ENCODE data around the gene KIRREL3. TPM values are rescaled to one million over a fixed set of nuclear protein-coding genes. Genes with fewer than 3 reads are reported as not detected.

KIRREL3 gene
- total RNA-seq, 3 donors from 2014 or later = not detected

DNA sequence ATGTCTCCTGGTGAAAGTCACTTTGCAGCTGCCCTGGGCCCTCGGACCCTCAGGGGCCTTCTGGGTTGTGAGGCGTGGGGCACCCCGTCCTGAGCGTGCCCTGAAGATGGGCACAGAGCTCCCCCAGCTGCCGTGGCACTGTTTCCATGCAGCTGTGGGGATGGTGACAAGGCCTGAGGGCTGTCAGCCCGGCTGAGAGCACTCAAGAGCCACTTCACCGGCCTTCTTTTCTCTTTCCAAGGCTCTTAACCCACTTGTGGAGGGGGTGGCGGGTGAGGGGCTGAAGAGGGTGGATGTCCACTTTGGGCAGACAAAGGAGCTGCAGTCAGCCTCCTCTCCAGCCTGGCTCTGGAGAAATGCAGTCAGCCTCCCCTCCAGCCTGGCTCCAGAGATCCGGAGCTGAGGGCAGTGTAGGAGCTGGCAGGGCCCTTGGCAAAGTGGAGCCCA lies 405.6 kb downstream of the KIRREL3 start:
- Mint-ChIP-seq H3K4me1 (ENCODE audit: low read depth) (no peaks in the 10 kb centered on the region), H3K9me3 (peaks cover 3% of the 10 kb centered on the region), H3K27me3 (ENCODE audit: low read depth) (peaks cover 10% of the 10 kb centered on the region), H3K36me3 (ENCODE audit: insufficient read depth) (no peaks in the 10 kb centered on the region), H3K4me3 (no peak overlapping the region)
- DNase-seq (no peak), ATAC-seq (no peak)

DNA sequence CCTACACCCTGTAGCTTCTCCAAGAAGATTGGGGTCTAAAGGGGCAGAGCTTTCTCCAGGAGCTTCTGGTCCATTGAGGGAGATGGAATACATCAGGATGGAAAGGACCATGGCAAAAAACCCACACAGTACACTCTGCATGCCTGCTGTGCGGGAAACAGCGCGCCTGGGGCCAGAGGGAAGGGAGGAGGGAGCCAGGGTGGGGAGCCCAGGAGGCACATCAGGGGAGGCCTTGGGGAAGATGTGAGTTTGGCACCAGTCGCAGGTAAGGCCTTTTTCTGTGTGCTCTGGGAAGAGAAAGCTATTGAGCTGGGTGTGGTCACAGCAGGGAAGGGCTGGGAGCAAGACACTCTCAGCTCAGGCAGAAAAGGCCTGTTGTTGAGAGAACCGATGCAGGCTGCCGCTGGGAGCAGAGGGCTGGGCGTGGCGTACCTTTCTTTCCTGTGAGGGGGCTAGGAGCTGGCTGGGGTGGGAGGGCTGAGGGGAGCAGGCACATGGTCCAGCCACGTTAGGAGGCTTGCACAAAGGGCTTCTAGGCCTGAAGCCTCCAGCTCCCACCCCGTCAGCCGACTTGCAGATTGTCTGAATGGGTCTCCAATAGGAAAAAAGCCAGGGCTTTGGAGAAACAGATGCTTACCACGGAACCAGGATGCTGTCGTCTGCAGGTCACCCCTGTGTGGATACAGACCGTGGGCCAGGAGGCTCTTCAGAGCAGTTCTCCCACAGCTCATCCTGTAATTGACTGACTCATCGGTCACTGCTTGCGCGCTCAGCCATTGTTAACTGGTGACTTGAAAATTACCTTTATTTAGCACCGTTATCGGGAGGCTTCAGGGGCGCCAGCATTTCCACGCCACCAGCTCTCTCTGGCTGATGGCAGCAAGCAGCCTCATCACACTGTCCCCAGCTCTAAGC lies 407.8 kb downstream of the KIRREL3 start:
- Mint-ChIP-seq H3K9me3 (no peaks in the 10 kb centered on the region), H3K36me3 (ENCODE audit: insufficient read depth) (no peaks in the 10 kb centered on the region)

DNA sequence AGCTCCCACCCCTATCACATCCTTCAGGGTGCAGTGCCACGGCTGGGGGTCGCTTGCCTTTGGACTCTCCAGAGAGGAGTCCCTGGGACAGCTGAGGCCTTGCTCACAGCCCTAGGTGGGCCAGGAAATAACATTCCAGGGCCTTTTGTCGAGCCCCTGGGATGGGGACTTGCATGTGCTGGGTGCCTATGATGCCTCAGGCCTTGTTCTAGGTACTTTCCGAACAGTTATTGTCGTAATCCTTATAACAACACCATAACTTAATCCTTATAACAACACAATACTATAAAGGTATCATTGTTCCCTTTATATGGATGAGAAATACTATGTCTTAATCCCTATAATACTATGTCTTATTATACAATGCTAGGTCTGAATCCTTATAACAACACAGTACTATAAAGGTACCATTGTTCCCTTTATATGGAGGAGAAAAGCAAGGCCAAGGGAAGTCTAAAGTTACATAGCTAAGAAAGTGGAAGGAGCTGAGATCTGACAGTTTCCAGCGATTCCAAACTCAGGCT lies 408.5 kb downstream of the KIRREL3 start:
- H3K4me1 Mint-ChIP-seq (ENCODE audit: low read depth) = no peaks in the 10 kb centered on the region
- no peaks in the 10 kb centered on the region for H3K27me3 Mint-ChIP-seq (ENCODE audit: low read depth)
- no peak for DNase-seq
- no peaks in the 10 kb centered on the region for H3K36me3 Mint-ChIP-seq (ENCODE audit: insufficient read depth)
- no peak for ATAC-seq
- H3K9me3 Mint-ChIP-seq = no peaks in the 10 kb centered on the region
- H3K4me3 Mint-ChIP-seq = no peak overlapping the region

More for the DNA sequence above, 407.8 kb downstream of the KIRREL3 start:
- no peaks in the 10 kb centered on the region for H3K4me1 Mint-ChIP-seq (ENCODE audit: low read depth)
- DNase-seq (no peak), ATAC-seq (no peak)
- H3K4me3 Mint-ChIP-seq = no peak overlapping the region
- peaks cover under 1% of the 10 kb centered on the region for H3K27me3 Mint-ChIP-seq (ENCODE audit: low read depth)

DNA sequence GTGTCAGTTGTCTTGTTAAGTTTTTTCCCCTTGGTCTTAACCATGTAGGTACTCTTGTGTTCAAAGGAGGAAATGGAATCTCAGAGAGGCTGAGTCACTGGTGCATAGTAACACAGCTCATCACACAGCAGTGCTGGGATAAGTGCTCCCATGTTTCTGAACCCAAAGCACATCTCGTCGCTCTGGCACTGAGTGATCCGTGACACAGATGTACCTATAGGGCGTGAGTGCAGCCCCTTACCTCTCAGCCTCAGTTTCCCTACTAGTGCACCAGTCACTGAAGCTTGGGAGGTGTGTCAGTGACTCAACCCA lies 411.1 kb downstream of the KIRREL3 start:
- H3K4me1 Mint-ChIP-seq (ENCODE audit: low read depth) = no peaks in the 10 kb centered on the region
- no peaks in the 10 kb centered on the region for H3K36me3 Mint-ChIP-seq (ENCODE audit: insufficient read depth)

DNA sequence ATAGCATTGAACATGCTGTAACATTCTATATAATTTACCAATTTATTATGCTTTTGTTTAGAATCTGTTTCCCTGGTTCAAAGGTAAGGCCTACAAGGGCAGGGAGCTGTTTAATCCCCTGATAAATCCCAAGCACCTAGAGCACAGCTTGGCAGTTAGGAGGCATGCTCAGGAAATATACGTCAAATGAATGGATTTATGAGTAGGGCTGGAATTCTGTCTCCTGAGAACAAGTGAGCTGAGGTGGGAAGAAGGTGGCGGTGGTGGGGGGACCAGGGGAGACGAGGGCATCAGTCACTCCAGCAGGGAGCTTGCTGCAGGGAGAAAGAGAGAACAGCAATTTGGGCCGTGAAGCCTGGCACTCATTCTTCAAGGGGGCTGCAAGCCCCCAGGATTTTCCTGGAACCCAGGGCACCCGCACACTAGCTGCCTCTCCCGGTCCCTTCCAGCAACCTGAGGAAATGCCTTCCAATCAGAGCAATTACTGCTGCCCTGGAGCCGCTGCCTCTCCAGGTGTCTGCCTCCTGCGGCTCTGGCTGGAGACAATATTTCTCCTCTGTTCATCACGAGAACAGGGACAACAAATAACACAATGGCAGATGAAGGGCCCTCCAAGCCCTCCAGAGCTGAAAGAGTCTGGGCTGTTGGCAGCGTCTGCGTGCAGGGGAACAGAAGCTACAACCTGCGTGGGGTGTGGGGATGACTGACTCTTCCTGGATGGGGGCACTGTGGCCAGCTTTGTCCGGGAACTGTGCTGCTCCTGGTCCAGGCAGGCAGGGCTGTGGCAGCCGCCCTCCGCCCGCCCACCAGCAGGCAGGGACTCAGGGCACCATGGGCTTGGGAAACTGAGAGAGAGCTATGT lies 411.7 kb downstream of the KIRREL3 start:
- Mint-ChIP-seq H3K4me3 (no peak overlapping the region), H3K36me3 (ENCODE audit: insufficient read depth) (no peaks in the 10 kb centered on the region), H3K9me3 (no peaks in the 10 kb centered on the region), H3K4me1 (ENCODE audit: low read depth) (no peaks in the 10 kb centered on the region), H3K27me3 (ENCODE audit: low read depth) (no peaks in the 10 kb centered on the region)
- ATAC-seq (no peak), DNase-seq (no peak)

More for the DNA sequence above, 411.1 kb downstream of the KIRREL3 start:
- H3K9me3 Mint-ChIP-seq = no peaks in the 10 kb centered on the region
- no peak overlapping the region for H3K4me3 Mint-ChIP-seq
- no peak for DNase-seq
- H3K27me3 Mint-ChIP-seq (ENCODE audit: low read depth) = no peaks in the 10 kb centered on the region
- peak in 1 of 2 donors; percentile 21 for ATAC-seq

DNA sequence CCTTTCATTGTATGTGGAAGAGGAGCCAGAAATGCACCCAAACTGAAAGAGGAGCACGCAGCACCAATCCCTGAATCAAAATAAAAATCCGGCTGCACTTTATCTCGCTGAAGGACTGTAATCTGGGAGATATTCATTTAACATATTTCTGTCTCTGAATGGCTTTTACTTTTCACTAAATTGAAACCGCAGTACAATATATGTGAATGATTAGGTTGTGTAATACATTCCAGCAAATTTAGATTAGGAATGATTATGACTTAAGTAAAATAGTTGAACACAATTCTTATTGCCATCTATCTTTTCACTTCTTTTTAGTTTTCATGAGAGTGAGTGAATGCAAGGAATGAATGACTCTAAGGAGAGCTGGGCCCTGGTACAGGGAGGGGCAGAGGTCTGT lies 413.0 kb downstream of the KIRREL3 start:
- ATAC-seq (no peak), DNase-seq (no peak)
- no peaks in the 10 kb centered on the region for H3K36me3 Mint-ChIP-seq (ENCODE audit: insufficient read depth)
- H3K27me3 Mint-ChIP-seq (ENCODE audit: low read depth) = no peaks in the 10 kb centered on the region
- H3K9me3 Mint-ChIP-seq = no peaks in the 10 kb centered on the region
- no peak overlapping the region for H3K4me3 Mint-ChIP-seq
- no peaks in the 10 kb centered on the region for H3K4me1 Mint-ChIP-seq (ENCODE audit: low read depth)

DNA sequence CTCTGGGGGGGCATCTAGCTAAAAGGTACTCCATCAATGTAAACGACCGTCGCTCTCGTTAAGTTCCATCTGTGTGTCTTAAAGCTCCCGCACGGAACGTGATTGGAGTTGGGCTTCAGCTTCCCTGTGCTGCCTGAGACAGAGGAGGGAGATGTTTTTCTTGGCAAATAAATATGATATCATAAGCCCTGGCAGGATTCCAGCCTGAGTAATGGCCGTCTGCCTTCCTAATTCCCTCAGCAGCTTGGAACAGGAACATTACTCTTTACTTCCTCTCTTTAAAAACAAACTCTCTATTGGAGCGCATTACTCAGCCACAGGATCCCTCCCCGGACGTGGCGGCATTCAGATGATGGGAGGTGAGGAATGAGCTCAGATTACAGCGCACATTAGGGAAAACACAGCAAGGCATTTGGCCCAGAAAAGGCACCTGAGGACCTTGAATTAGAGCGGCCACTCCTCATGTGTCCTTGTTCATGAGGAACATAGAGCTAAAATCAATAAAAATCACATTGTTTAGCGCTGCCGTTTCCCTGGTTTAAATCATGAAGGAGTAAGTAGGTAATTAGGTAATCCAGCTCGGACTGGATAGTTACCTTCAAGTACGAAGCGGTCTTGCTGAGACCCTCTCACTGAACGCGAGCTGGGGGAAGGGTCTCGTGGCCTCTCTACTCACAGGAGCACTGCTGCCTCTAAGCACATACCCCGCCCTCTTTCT lies 414.6 kb downstream of the KIRREL3 start:
- Mint-ChIP-seq H3K9me3 (no peaks in the 10 kb centered on the region), H3K36me3 (ENCODE audit: insufficient read depth) (no peaks in the 10 kb centered on the region), H3K4me1 (ENCODE audit: low read depth) (no peaks in the 10 kb centered on the region), H3K27me3 (ENCODE audit: low read depth) (no peaks in the 10 kb centered on the region), H3K4me3 (no peak overlapping the region)
- ATAC-seq = no peak
- no peak for DNase-seq

DNA sequence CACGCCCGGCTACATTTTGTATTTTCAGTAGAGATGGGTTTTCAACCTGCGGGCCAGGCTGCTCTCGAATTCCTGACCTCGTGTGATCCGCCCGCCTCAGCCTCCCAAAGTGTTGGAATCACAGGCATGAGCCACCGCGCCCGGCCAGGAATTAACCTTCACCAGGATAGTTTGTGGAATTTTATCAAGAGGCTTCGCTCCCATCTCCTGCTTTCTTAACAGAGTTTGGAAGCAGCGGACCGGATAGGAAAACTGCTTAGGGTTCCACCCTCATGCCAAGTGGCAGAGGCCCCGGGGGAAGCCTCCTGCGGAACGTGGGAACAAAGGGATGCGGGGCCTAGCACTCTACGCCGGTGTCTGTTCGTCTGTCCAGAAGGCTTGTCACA lies 415.2 kb downstream of the KIRREL3 start:
- no peaks in the 10 kb centered on the region for H3K27me3 Mint-ChIP-seq (ENCODE audit: low read depth)
- no peak for DNase-seq
- no peaks in the 10 kb centered on the region for H3K9me3 Mint-ChIP-seq
- no peak overlapping the region for H3K4me3 Mint-ChIP-seq
- ATAC-seq = no peak
- H3K36me3 Mint-ChIP-seq (ENCODE audit: insufficient read depth) = no peaks in the 10 kb centered on the region
- no peaks in the 10 kb centered on the region for H3K4me1 Mint-ChIP-seq (ENCODE audit: low read depth)

DNA sequence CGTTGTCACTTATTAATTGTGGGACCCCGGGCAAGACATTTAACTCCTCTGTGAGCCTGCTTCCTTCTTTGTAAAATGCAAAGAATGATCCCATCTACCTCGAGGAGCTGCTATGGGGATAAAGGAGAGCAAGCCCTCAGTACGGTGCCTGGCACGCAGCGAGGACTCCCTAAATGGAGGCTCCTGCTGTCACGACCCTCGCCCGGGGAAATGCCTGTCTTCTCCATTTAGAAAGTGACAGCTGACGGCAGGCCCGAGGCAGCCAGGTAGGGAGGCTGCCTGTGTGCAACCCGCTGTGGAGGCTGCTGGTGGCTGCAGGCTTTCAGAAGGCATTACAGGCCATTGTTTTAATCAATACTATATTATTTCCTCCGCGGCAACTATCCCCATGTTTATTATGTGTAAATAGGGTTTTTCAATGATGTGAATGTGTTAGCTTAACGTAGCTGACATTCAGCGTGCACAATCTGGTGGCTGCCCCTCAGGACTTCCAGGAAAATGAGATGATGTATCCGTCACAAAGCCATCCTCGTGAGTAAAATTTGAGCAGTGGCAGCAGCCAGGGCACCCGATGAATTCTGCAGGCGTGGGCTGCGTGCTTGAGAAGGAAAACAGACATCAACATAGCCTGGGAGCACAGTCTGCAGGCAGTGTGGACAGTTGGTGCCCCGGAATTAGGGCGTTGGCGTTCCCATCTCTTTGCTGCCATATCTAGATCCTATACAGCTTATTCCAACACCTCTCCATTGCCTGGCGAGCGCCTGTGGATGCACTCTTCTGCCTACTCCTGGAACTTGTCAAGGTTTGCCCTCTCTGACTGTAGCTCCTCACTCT lies 416.8 kb downstream of the KIRREL3 start:
- Mint-ChIP-seq H3K4me1 (ENCODE audit: low read depth) (no peaks in the 10 kb centered on the region), H3K4me3 (no peak overlapping the region), H3K36me3 (ENCODE audit: insufficient read depth) (no peaks in the 10 kb centered on the region), H3K27me3 (ENCODE audit: low read depth) (no peaks in the 10 kb centered on the region), H3K9me3 (no peaks in the 10 kb centered on the region)
- no peak for ATAC-seq
- DNase-seq = no peak

DNA sequence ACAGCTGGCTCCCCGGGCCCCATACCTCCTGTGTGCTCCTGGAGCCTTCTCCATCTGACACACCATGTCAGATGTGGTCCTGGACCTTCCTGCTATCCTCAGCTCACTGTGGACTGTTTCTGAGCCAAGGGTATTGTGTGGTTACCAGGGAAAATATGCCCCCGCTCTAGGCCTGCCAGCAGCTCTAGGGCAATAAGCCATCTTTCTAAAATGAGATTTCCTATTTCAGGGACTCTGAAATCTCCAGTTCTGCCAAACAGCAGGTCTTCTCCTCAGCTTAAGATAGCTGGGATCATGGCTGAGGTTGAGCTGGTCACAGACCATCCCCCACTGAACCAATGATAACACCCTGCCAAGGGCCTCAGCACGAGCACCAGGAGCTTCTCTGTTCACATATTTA lies 417.5 kb downstream of the KIRREL3 start:
- no peak for ATAC-seq
- Mint-ChIP-seq H3K4me3 (no peak overlapping the region), H3K4me1 (ENCODE audit: low read depth) (no peaks in the 10 kb centered on the region), H3K9me3 (no peaks in the 10 kb centered on the region), H3K27me3 (ENCODE audit: low read depth) (no peaks in the 10 kb centered on the region), H3K36me3 (ENCODE audit: insufficient read depth) (no peaks in the 10 kb centered on the region)
- no peak for DNase-seq

DNA sequence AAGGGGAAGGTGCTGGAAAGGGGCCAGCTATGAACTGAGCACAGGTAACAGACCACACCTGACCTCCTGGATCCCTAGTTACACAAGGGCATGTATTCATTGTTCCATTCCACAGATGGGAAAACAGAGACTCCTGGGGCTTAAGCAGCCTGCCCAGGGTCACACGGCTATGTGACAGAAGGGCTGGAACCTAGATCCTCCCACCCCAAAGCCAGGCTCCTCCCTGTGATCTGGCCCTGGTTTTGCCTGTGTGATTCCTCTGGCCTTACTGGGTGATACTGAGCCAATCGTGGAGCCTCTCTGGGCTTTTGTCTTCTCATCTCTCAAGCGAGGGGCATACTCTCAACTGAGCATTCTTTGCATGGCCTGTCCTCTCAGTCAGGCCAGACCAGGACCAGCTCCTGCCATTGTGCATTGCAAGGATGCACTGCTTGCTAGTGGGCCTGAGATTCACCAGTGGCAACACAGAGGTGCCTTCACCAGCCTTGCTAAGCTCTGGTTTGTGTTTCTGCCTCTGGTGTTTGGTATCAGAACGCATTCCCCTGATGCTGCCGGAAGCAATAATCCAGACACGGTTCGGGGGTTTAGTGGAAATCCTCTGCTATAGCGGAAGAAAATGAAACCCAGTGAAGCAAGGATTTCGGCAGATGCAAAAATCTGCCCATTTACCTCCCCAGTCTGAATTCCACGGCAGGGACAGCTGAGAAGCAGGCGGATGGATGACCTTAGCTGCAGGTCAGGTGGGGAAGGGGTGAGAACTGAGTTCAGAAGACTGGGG lies 418.5 kb downstream of the KIRREL3 start:
- ATAC-seq = no peak

DNA sequence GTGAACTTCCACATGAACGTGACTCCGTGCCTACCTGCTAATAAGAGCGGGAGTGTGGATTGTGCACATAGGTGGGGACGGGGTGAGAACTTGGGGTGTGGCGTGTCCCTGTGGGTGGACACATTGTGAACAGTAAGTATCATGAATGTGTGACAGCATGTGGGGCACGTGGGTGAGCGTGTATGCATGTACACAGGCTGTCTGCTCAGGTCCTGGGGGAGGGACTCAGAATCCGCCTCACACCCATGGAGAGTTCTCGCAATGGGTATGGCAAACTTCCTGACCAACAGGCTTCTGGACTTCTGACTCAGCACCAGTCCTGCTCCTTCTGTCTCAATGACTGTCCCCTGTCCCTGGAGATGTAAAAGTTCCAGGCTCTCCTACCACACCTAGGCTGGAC lies 422.1 kb downstream of the KIRREL3 start:
- DNase-seq (no peak), ATAC-seq (no peak)
- Mint-ChIP-seq H3K36me3 (ENCODE audit: insufficient read depth) (no peaks in the 10 kb centered on the region), H3K27me3 (ENCODE audit: low read depth) (no peaks in the 10 kb centered on the region), H3K4me1 (ENCODE audit: low read depth) (no peaks in the 10 kb centered on the region), H3K9me3 (no peaks in the 10 kb centered on the region), H3K4me3 (no peak overlapping the region)

More for the DNA sequence above, 418.5 kb downstream of the KIRREL3 start:
- H3K9me3 Mint-ChIP-seq = no peaks in the 10 kb centered on the region
- no peaks in the 10 kb centered on the region for H3K4me1 Mint-ChIP-seq (ENCODE audit: low read depth)
- no peaks in the 10 kb centered on the region for H3K36me3 Mint-ChIP-seq (ENCODE audit: insufficient read depth)
- H3K27me3 Mint-ChIP-seq (ENCODE audit: low read depth) = no peaks in the 10 kb centered on the region
- no peak overlapping the region for H3K4me3 Mint-ChIP-seq
- no peak for DNase-seq

DNA sequence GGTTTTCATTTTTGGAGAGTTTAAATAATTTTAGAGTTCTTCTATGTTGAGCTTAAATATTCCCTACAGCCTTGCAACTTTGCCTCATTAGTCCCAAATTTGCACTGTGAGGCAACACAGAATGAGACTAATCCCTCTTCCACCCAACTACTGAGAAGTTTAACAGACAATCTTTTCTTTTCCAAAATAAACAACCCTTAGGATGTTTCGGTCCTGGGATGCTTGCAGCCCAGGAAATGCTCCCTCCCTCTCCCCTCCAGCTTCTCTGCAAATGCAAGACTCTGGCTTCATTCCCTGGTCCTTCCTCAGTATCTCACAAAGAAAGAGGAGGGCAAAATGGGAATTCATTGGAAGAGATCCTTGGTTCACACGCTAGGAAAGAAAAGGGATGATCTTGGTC lies 422.5 kb downstream of the KIRREL3 start:
- Mint-ChIP-seq H3K4me3 (no peak overlapping the region), H3K4me1 (ENCODE audit: low read depth) (no peaks in the 10 kb centered on the region), H3K27me3 (ENCODE audit: low read depth) (no peaks in the 10 kb centered on the region), H3K9me3 (no peaks in the 10 kb centered on the region), H3K36me3 (ENCODE audit: insufficient read depth) (no peaks in the 10 kb centered on the region)
- DNase-seq = no peak
- ATAC-seq = no peak

Measured in activated T-cell treated with anti-CD3 and anti-CD28 coated beads, Interleukin-2, amount 50 U/mL, for 4 hours (primary cell).